Gastroesophageal sphincter (tissue), 3 donors: ENCODE measurements around the gene SLC26A6.

Experiments used
- CTCF ChIP-seq, 4 experiments: fragments of 200-600 bp in 2 of 4; fragments of 450-650 bp in 2 of 4; sonication (generic) in 1 of 4; IDR thresholded peaks; one replicate each; pipeline ENCODE4 v1.5.1; 2017 to 2019; ENCODE audit warnings: antibody characterized with exemption in 4 of 4, mild to moderate bottlenecking in 2 of 4, moderate library complexity in 2 of 4
- POLR2A ChIP-seq, 2 donors: fragments of 450-650 bp; IDR thresholded peaks; one replicate each; pipeline ENCODE4 v1.6.1; 2017; ENCODE audit warnings: antibody characterized with exemption in 2 of 2, mild to moderate bottlenecking in 2 of 2, moderate library complexity in 1 of 2

GRCh38 chr3:48595075-48595525 lies 40.2 kb downstream of the SLC26A6 start, which contains the start of gene COL7A1:
- TF ChIP-seq CTCF (IDR thresholded peaks at IDR 0.05) (no peak), POLR2A (IDR thresholded peaks at IDR 0.05) (no peak)
